Activated CD8-positive, alpha-beta T cell treated with anti-CD3 and anti-CD28 coated beads for 36 hours (primary cell): Measurements from ENCODE around the gene BRCA1. TPM values are rescaled to one million over a fixed set of nuclear protein-coding genes. Genes with fewer than 3 reads are reported as not detected.
"Not testable (repeated sequence)": the region's sequence is repeated elsewhere in the genome, so short reads cannot be mapped to it uniquely, and the experiment has no call there.

Experiments used
- ATAC-seq: fragments of 200-7000 bp; cut with Tn5 transposase; one replicate; pipeline ENCODE4 v1.10.0; 2021; ENCODE audit warnings: mild to moderate bottlenecking, moderate library complexity
- CTCF ChIA-PET: fragments of 350-600 bp; sonication (Branson Sonifier 250); formaldehyde crosslinking; loops from one replicate; lab custom pipeline; 2021; ENCODE audit warnings: antibody characterized with exemption; lab: Charles Lee
- POLR2A ChIA-PET: fragments of 350-600 bp; sonication (Branson Sonifier 250); formaldehyde crosslinking; loops from one replicate; lab custom pipeline; 2021; ENCODE audit warnings: antibody characterized with exemption; lab: Charles Lee
- DNase-seq: peaks from one replicate; pipeline ENCODE4 v3.0.0-alpha.2; 2020
- H3K27ac Mint-ChIP-seq: one replicate; pipeline ENCODE4 v1.8.0; 2021; ENCODE audit warnings: mild to moderate bottlenecking, mixed read lengths
- H3K27me3 Mint-ChIP-seq: one replicate; pipeline ENCODE4 v1.8.0; 2021; ENCODE audit warnings: mixed read lengths
- H3K36me3 Mint-ChIP-seq: one replicate; pipeline ENCODE4 v1.8.0; 2021; ENCODE audit warnings: low read depth, mixed read lengths
- H3K4me1 Mint-ChIP-seq: one replicate; pipeline ENCODE4 v1.8.0; 2021; ENCODE audit warnings: low read depth, mixed read lengths
- H3K4me3 Mint-ChIP-seq: one replicate; pipeline ENCODE4 v1.8.0; 2021; ENCODE audit warnings: mild to moderate bottlenecking, moderate library complexity, mixed read lengths
- H3K9me3 Mint-ChIP-seq: one replicate; pipeline ENCODE4 v1.8.0; 2021; ENCODE audit warnings: mixed read lengths
- CTCF ChIP-seq: fragments of 200-600 bp; IDR thresholded peaks from one replicate; pipeline ENCODE4 v1.8.0; 2022; ENCODE audit warnings: antibody characterized with exemption, mild to moderate bottlenecking
- intact Hi-C: fragments of 100-400 bp; cut with micrococcal nuclease; formaldehyde crosslinking; loops from one replicate; pipeline ENCODE4 v1.10.0; 2022
- total RNA-seq, 2 experiments: library from RNA; stranded (reverse); gene quantifications; one replicate each; pipeline ENCODE4 v1.2.3, GENCODE V29; 2021

BRCA1 gene
- total RNA-seq, 2 experiments from 2014 or later = 84.5 to 92.9 TPM

- H3K36me3 Mint-ChIP-seq = peaks cover 56% of the 10 kb centered on the region
- CTCF ChIA-PET = no interaction called here
Observed at GRCh38 chr17:43003542-43004172, 121.5 kb downstream of the BRCA1 start.

GRCh38 chr17:43000894-43001293 is 124.3 kb downstream of the BRCA1 start:
- H3K9me3 Mint-ChIP-seq, ATAC-seq, intact Hi-C loops, H3K27me3 Mint-ChIP-seq, DNase-seq: not testable (repeated sequence)
- Mint-ChIP-seq H3K4me3 (peak overlapping the region; percentile 29), H3K4me1 (peaks cover 33% of the 10 kb centered on the region), H3K27ac (peak overlapping the region; percentile 72), H3K36me3 (peaks cover 53% of the 10 kb centered on the region)
- CTCF ChIA-PET = interaction anchor here (1.1 kb wide), 1 partner anchor 20 kb away, joined by 3 read pairs; no protein-coding TSS in a partner anchor
- POLR2A ChIA-PET = interaction anchor here (1.4 to 3.5 kb wide), 5 partner anchors 10 to 208 kb away, joined by 3 to 14 read pairs (median 7); partner anchors contain the start of gene VAT1

More at GRCh38 chr17:43003542-43004172, 121.5 kb downstream of the BRCA1 start:
- ATAC-seq (no peak), DNase-seq (no peak)
- intact Hi-C loops = no loop called here
- H3K27ac Mint-ChIP-seq = peak overlapping the region; percentile 67
- H3K27me3 Mint-ChIP-seq = no peaks in the 10 kb centered on the region
- H3K4me3 Mint-ChIP-seq = no peak overlapping the region
- TF ChIP-seq CTCF = no peak
- peaks cover 26% of the 10 kb centered on the region for H3K4me1 Mint-ChIP-seq
- POLR2A ChIA-PET = interaction anchor here (3.5 kb wide), 1 partner anchor 11 kb away, joined by 13 read pairs; no protein-coding TSS in a partner anchor
- H3K9me3 Mint-ChIP-seq = no peaks in the 10 kb centered on the region

- Mint-ChIP-seq H3K27me3 (no peaks in the 10 kb centered on the region), H3K27ac (peak overlapping the region; percentile 99), H3K4me3 (peak overlapping the region; percentile 96), H3K9me3 (no peaks in the 10 kb centered on the region), H3K36me3 (peaks cover 49% of the 10 kb centered on the region), H3K4me1 (peaks cover 29% of the 10 kb centered on the region)
- intact Hi-C loops = loop anchor here (10.0 kb wide), 1 partner anchor 154 kb away; the partner anchor contains the start of gene AOC2
- TF ChIP-seq CTCF = no peak
- DNase-seq (no peak), ATAC-seq (no peak)
- CTCF ChIA-PET = interaction anchor here (0.9 to 2.6 kb wide), 9 partner anchors 8 to 421 kb away, joined by 3 to 21 read pairs (median 10); partner anchors contain the start of genes BECN1, IFI35 and PSMC3IP
- POLR2A ChIA-PET = interaction anchor here (0.6 to 3.2 kb wide), 19 partner anchors 8 to 437 kb away, joined by 3 to 36 read pairs (median 9); partner anchors contain the start of genes AARSD1, BECN1, BRCA1 and IFI35
Observed at GRCh38 chr17:42999003-42999525, 126.1 kb downstream of the BRCA1 start.

GRCh38 chr17:42997984-42998938 is 126.9 kb downstream of the BRCA1 start, which contains the start of gene RPL27:
Gene RPL27 (plus strand): TSS chr17:42998419. CDS start chr17:42998751, 332 bp downstream.
- H3K36me3 Mint-ChIP-seq = peaks cover 47% of the 10 kb centered on the region
- ATAC-seq = peak; percentile 97
- peak within 1 kb of the TSS; percentile 99 for H3K27ac Mint-ChIP-seq
- DNase-seq = peak; percentile 99
- ChIA-PET CTCF (interaction anchor here (0.6 to 2.6 kb wide), 29 partner anchors 9 to 420 kb away, joined by 3 to 21 read pairs (median 4); partner anchors contain the start of genes AARSD1, BECN1, IFI35 and PSMC3IP), POLR2A (interaction anchor here (0.6 to 3.2 kb wide), 31 partner anchors 9 to 363 kb away, joined by 3 to 36 read pairs (median 4); partner anchors contain the start of genes AARSD1, BECN1, BRCA1 and IFI35)
- H3K4me3 Mint-ChIP-seq = peak within 1 kb of the TSS; percentile 96
- H3K4me1 Mint-ChIP-seq = peaks cover 25% of the 10 kb centered on the region
- no peaks in the 10 kb centered on the region for H3K9me3 Mint-ChIP-seq
- TF ChIP-seq CTCF = peak; percentile 85
- H3K27me3 Mint-ChIP-seq = no peaks in the 10 kb centered on the region
- intact Hi-C loops = loop anchor here (10.0 kb wide), 1 partner anchor 153 kb away; the partner anchor contains the start of gene AOC2
